Liver (tissue), 9 donors: ENCODE results near the gene ANO10. TPM values are rescaled to one million over a fixed set of nuclear protein-coding genes. Genes with fewer than 3 reads are reported as not detected.

ENCODE experiments used
- DNase-seq: peaks from one replicate; pipeline ENCODE4 v3.0.0-alpha.2; 2017; ENCODE audit warnings: low spot score
- H3K27ac ChIP-seq, 2 donors: one replicate each; pipeline ENCODE4 v1.7.0; 2013; ENCODE audit warnings: inconsistent platforms in 2 of 2, low read length in 2 of 2, control low read depth in 1 of 2, low read depth in 1 of 2, mild to moderate bottlenecking in 1 of 2
- H3K27me3 ChIP-seq, 4 donors: one replicate each; pipeline versions ENCODE4 v1.6.1 to v1.7.0; 2013; ENCODE audit warnings: low read length in 3 of 4, inconsistent platforms in 1 of 4, mild to moderate bottlenecking in 1 of 4, moderate library complexity in 1 of 4; ENCODE audit not compliant: control insufficient read depth in 4 of 4, insufficient read depth in 4 of 4
- H3K36me3 ChIP-seq, 4 donors: one replicate each; pipeline versions ENCODE4 v1.6.1 to v1.7.0; 2013; ENCODE audit warnings: low read length in 3 of 4, mild to moderate bottlenecking in 3 of 4, low read depth in 1 of 4, moderate library complexity in 1 of 4; ENCODE audit not compliant: control insufficient read depth in 4 of 4, insufficient read depth in 3 of 4
- H3K4me1 ChIP-seq, 4 donors: one replicate each; pipeline versions ENCODE4 v1.6.1 to v1.7.0; 2013; ENCODE audit warnings: low read length in 3 of 4, mild to moderate bottlenecking in 3 of 4, moderate library complexity in 1 of 4; ENCODE audit not compliant: control insufficient read depth in 4 of 4, insufficient read depth in 4 of 4
- H3K4me3 ChIP-seq, 3 donors: one replicate each; pipeline versions ENCODE4 v1.6.1 to v1.7.0; 2013; ENCODE audit warnings: low read length in 3 of 3, control low read depth in 1 of 3, low read depth in 1 of 3, mild to moderate bottlenecking in 1 of 3
- H3K9ac ChIP-seq, 2 donors: one replicate each; pipeline ENCODE4 v1.7.0; 2013; ENCODE audit warnings: low read length in 2 of 2, mild to moderate bottlenecking in 2 of 2, moderate library complexity in 2 of 2, control low read depth in 1 of 2, low read depth in 1 of 2
- H3K9me3 ChIP-seq, 4 donors: one replicate each; pipeline versions ENCODE4 v1.6.1 to v1.7.0; 2013; ENCODE audit warnings: low read length in 3 of 4; ENCODE audit not compliant: control insufficient read depth in 4 of 4
- ATF3 ChIP-seq: IDR thresholded peaks from 2 replicates; pipeline ENCODE4 v1.6.1; 2016; ENCODE audit warnings: antibody characterized with exemption
- CTCF ChIP-seq: fragments of 150-350 bp; IDR thresholded peaks from 2 replicates; pipeline ENCODE4 v1.5.1; 2017; ENCODE audit warnings: improper control_type of control experiment, low read depth, low read length; ENCODE audit not compliant: missing input control
- EGR1 ChIP-seq, 2 donors: IDR thresholded peaks; 2 replicates each; pipeline ENCODE4 v1.6.1; 2016 to 2018; ENCODE audit warnings: antibody characterized with exemption in 2 of 2, low read depth in 2 of 2
- FOXA1 ChIP-seq: IDR thresholded peaks from 2 replicates; pipeline ENCODE4 v1.6.1; 2016; ENCODE audit warnings: antibody characterized with exemption
- GABPA ChIP-seq, 2 donors: IDR thresholded peaks in 1 of 2; conservative IDR thresholded peaks in 1 of 2; 2 replicates each; pipeline ENCODE4 v1.6.1; 2016; ENCODE audit warnings: antibody characterized with exemption in 2 of 2, mild to moderate bottlenecking in 1 of 2, moderate library complexity in 1 of 2
- HNF4A ChIP-seq, 2 donors: conservative IDR thresholded peaks; 2 replicates each; pipeline ENCODE4 v1.6.1; 2016; ENCODE audit warnings: antibody characterized with exemption in 2 of 2, mild to moderate bottlenecking in 2 of 2
- HNF4G ChIP-seq: IDR thresholded peaks from 2 replicates; pipeline ENCODE4 v1.6.1; 2016; ENCODE audit warnings: antibody characterized with exemption
- MAX ChIP-seq: IDR thresholded peaks from 2 replicates; pipeline ENCODE4 v1.6.1; 2016; ENCODE audit warnings: antibody characterized with exemption
- NR2F2 ChIP-seq: IDR thresholded peaks from 2 replicates; pipeline ENCODE4 v1.6.1; 2016; ENCODE audit warnings: antibody characterized with exemption
- RAD21 ChIP-seq, 2 donors: IDR thresholded peaks; 2 replicates each; pipeline ENCODE4 v1.6.1; 2016; ENCODE audit warnings: antibody characterized with exemption in 2 of 2, mild to moderate bottlenecking in 2 of 2
- REST ChIP-seq: IDR thresholded peaks from 2 replicates; pipeline ENCODE4 v1.6.1; 2016; ENCODE audit warnings: antibody characterized with exemption, mild to moderate bottlenecking
- SP1 ChIP-seq: IDR thresholded peaks from 2 replicates; pipeline ENCODE4 v1.6.1; 2018; ENCODE audit warnings: antibody characterized with exemption, mild to moderate bottlenecking
- YY1 ChIP-seq: IDR thresholded peaks from 2 replicates; pipeline ENCODE4 v1.6.1; 2016; ENCODE audit warnings: antibody characterized with exemption, mild to moderate bottlenecking
- ZBTB33 ChIP-seq: IDR thresholded peaks from 2 replicates; pipeline ENCODE4 v1.6.1; 2016; ENCODE audit warnings: antibody characterized with exemption
- WGBS: extraction: QIAGEN DNeasy Blood & Tissue Kit; methylation state at CpG from one replicate; pipeline ENCODE4 v1.1.7; 2013; 5-methylcytosine and 5-hydroxymethylcytosine counted together
- polyA plus RNA-seq, 2 donors: library from polyadenylated mRNA; stranded (reverse) in 1 of 2; unstranded in 1 of 2; fragments of 200-250 nt in 1 of 2; fragments of >200 nt in 1 of 2; fragmentation: Nextera tagmentation in 1 of 2; extraction: Ambion mirVana in 1 of 2; gene quantifications; one replicate each; pipeline versions ENCODE4 v1.2.1 to v1.2.3, GENCODE V29; 2013 to 2015
- total RNA-seq, 2 donors: library from RNA; depleted of rRNA; stranded (reverse); fragments of >200 nt; gene quantifications; one replicate each; pipeline ENCODE4 v1.2.3, GENCODE V29; 2014
- donor health status: healthy.
- donor health status: healthy.
- donor health status: healthy.
- donor health status: healthy.
- donor health status: healthy.

The ANO10 gene
- total and polyA plus RNA-seq, 4 donors, result 5.6 to 8.7 (median 6.8) TPM

GRCh38 chr3:43540624-43541023, 81.2 kb downstream of the ANO10 start:
- H3K27me3 ChIP-seq, result no peaks in the 10 kb centered on the region
- TF ChIP-seq REST (no peak), CTCF (no peak), YY1 (no peak), MAX (no peak), HNF4A (conservative IDR thresholded peaks at IDR 0.05) (no peak), GABPA (IDR thresholded peaks at IDR 0.05 in 1 of 2, conservative IDR thresholded peaks at IDR 0.05 in 1 of 2) (no peak), SP1 (no peak), FOXA1 (no peak), NR2F2 (no peak)

GRCh38 chr3:43539321-43539720, 82.5 kb downstream of the ANO10 start:
- no peaks in the 10 kb centered on the region for H3K9me3 ChIP-seq
- no peak overlapping the region for H3K9ac ChIP-seq
- WGBS, result 66% methylated on average over 3 of the region's 3 CpGs
- H3K27me3 ChIP-seq, result no peaks in the 10 kb centered on the region
- no peak for DNase-seq
- no peak for TF ChIP-seq GABPA (IDR thresholded peaks at IDR 0.05 in 1 of 2, conservative IDR thresholded peaks at IDR 0.05 in 1 of 2)
- no peak for TF ChIP-seq RAD21 (IDR thresholded peaks at IDR 0.05)
- no peak for TF ChIP-seq ZBTB33
- no peak for TF ChIP-seq NR2F2
- no peak for TF ChIP-seq REST
- TF ChIP-seq ATF3, result no peak
- TF ChIP-seq MAX, result no peak
- TF ChIP-seq SP1, result no peak
- no peak for TF ChIP-seq HNF4G
- TF ChIP-seq FOXA1, result no peak
- TF ChIP-seq YY1, result no peak
- no peak for TF ChIP-seq HNF4A (conservative IDR thresholded peaks at IDR 0.05)
- no peak for TF ChIP-seq CTCF
- TF ChIP-seq EGR1 (IDR thresholded peaks at IDR 0.05; ENCODE audit: low read depth in 2 of 2), result no peak
- H3K4me3 ChIP-seq, result no peak overlapping the region
- H3K36me3 ChIP-seq, result no peaks in the 10 kb centered on the region
- no peaks in the 10 kb centered on the region for H3K4me1 ChIP-seq
- no peak overlapping the region for H3K27ac ChIP-seq

More at GRCh38 chr3:43540624-43541023, 81.2 kb downstream of the ANO10 start:
- Histone ChIP-seq H3K36me3 (no peaks in the 10 kb centered on the region), H3K27ac (no peak overlapping the region), H3K4me1 (no peaks in the 10 kb centered on the region), H3K9ac (no peak overlapping the region), H3K9me3 (no peaks in the 10 kb centered on the region), H3K4me3 (no peak overlapping the region)
- DNase-seq, result no peak
